MM.1S (cell line): Measurements from ENCODE around the gene RGS18.

Experiments used
- DNase-seq: peaks from one replicate; pipeline ENCODE4 v3.0.0-alpha.2; 2015
- H2AFZ ChIP-seq: fragments of 300-600 bp; sonication (generic); 2 replicates; pipeline ENCODE4 v1.6.0; 2016; ENCODE audit warnings: antibody characterized with exemption, low read length
- H3F3A ChIP-seq: fragments of 300-600 bp; sonication (generic); 2 replicates; pipeline ENCODE4 v1.6.1; 2016; ENCODE audit warnings: mild to moderate bottlenecking, antibody characterized with exemption, low read length, moderate library complexity, mixed read lengths; ENCODE audit not compliant: insufficient read depth
- H3K27ac ChIP-seq: fragments of 300-600 bp; sonication (generic); 2 replicates; pipeline ENCODE4 v1.5.1; 2016; ENCODE audit warnings: mild to moderate bottlenecking, low read length
- H3K27me3 ChIP-seq: fragments of 300-600 bp; sonication (generic); replicated peaks from 2 replicates; pipeline ENCODE4 v1.6.0; 2016; ENCODE audit warnings: low read length; ENCODE audit not compliant: insufficient read depth
- H3K36me3 ChIP-seq: fragments of 300-600 bp; sonication (generic); replicated peaks from 2 replicates; pipeline ENCODE4 v1.6.1; 2016; ENCODE audit warnings: mild to moderate bottlenecking, low read length, mixed read lengths; ENCODE audit not compliant: insufficient read depth
- H3K4me1 ChIP-seq: fragments of 300-600 bp; sonication (generic); 2 replicates; pipeline ENCODE4 v1.6.1; 2016; ENCODE audit warnings: low read length, mixed read lengths
- H3K4me2 ChIP-seq: fragments of 300-600 bp; sonication (generic); 2 replicates; pipeline ENCODE4 v1.6.0; 2016; ENCODE audit warnings: low read depth, low read length
- H3K4me3 ChIP-seq: fragments of 300-600 bp; sonication (generic); 2 replicates; pipeline ENCODE4 v1.5.1; 2016; ENCODE audit warnings: low read length, mixed read lengths
- H3K79me2 ChIP-seq: fragments of 300-600 bp; sonication (generic); 2 replicates; pipeline ENCODE4 v1.6.1; 2016; ENCODE audit warnings: mixed run types, low read length, mixed read lengths
- H3K9ac ChIP-seq: fragments of 300-600 bp; sonication (generic); 2 replicates; pipeline ENCODE4 v1.6.1; 2016; ENCODE audit warnings: low read length, mixed read lengths
- H3K9me2 ChIP-seq: fragments of 300-600 bp; sonication (generic); replicated peaks from 2 replicates; pipeline ENCODE4 v1.6.1; 2016; ENCODE audit warnings: mild to moderate bottlenecking, low read length, mixed read lengths; ENCODE audit not compliant: insufficient read depth
- H3K9me3 ChIP-seq: fragments of 300-600 bp; sonication (generic); replicated peaks from 2 replicates; pipeline ENCODE4 v1.6.1; 2016; ENCODE audit warnings: mild to moderate bottlenecking, low read length, mixed read lengths; ENCODE audit not compliant: insufficient read depth
- H4K20me1 ChIP-seq: fragments of 300-600 bp; sonication (generic); 2 replicates; pipeline ENCODE4 v1.6.1; 2016; ENCODE audit warnings: mild to moderate bottlenecking, low read length, moderate library complexity, mixed read lengths; ENCODE audit not compliant: insufficient read depth
- EZH2 ChIP-seq: fragments of 300-600 bp; sonication (generic); optimal IDR thresholded peaks from 2 replicates; pipeline ENCODE3; 2017; ENCODE audit warnings: low read depth, mild to moderate bottlenecking, antibody characterized with exemption, low read length, mixed read lengths
- EZH2phosphoT487 ChIP-seq: fragments of 300-600 bp; sonication (generic); IDR thresholded peaks from 2 replicates; pipeline ENCODE4 v1.6.1; 2018; ENCODE audit warnings: antibody characterized with exemption, low read length
- TF ChIP-seq, protein P1 (sequence below): fragments of 300-600 bp; sonication (generic); IDR thresholded peaks from 2 replicates; pipeline ENCODE4 v1.5.1; 2016; ENCODE audit warnings: antibody characterized with exemption, low read length, mixed read lengths

Gene RGS18

DNA sequence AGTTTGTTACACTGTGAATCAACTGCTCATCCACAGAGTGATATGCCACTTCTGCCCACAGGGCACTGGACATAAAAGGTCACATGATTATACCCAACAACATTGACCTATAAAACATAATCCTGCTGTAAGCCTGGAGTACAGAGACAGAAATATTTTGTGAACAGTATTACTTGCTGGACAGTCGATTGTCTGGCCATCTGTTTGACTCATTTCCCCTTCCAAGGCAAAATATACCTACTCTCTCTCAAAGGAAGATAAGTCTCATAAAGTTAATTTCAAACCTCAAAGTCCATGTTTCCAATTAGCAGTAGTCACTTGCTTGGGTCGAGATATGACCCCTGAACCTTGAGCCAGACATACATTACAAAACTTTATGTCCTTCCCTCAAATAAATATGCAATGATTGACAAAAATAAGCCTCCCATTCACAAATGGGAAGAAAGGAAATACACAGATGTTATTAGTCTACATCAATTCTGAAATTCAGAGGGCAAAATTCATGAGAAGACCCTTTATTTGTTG lies 39.3 kb upstream of the RGS18 start:
- Histone ChIP-seq H3K9ac (no peak overlapping the region), H3F3A (no peaks in the 10 kb centered on the region), H2AFZ (no peak overlapping the region)

DNA sequence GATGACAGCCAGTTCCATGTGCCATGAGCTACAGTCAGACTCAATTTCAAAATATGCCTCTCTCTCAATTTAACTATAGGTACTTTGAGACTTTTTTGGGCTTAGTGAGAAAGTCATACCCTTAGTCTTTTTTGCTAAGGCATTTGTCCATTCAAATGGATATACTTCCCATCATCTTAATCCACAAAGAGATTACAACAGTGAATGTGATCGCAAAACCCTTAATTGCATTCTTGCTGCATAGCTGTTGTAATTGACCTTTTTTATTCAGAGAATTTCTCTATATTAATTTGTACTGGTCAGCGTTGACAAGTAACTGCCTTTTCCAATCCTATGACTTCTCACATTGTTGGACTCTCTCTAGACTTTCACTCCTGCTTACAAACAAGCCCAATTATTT lies 38.6 kb upstream of the RGS18 start:
- Histone ChIP-seq H3K9ac (no peak overlapping the region), H3K79me2 (no peaks in the 10 kb centered on the region), H3K27ac (no peak overlapping the region), H2AFZ (no peak overlapping the region), H3K36me3 (no peaks in the 10 kb centered on the region), H3F3A (no peaks in the 10 kb centered on the region), H3K9me2 (no peaks in the 10 kb centered on the region), H4K20me1 (no peaks in the 10 kb centered on the region), H3K9me3 (no peaks in the 10 kb centered on the region), H3K27me3 (no peaks in the 10 kb centered on the region), H3K4me1 (no peaks in the 10 kb centered on the region), H3K4me3 (no peak overlapping the region), H3K4me2 (no peak overlapping the region)
- no peak for DNase-seq
- no peak for TF ChIP-seq EZH2
- TF ChIP-seq, protein P1, sequence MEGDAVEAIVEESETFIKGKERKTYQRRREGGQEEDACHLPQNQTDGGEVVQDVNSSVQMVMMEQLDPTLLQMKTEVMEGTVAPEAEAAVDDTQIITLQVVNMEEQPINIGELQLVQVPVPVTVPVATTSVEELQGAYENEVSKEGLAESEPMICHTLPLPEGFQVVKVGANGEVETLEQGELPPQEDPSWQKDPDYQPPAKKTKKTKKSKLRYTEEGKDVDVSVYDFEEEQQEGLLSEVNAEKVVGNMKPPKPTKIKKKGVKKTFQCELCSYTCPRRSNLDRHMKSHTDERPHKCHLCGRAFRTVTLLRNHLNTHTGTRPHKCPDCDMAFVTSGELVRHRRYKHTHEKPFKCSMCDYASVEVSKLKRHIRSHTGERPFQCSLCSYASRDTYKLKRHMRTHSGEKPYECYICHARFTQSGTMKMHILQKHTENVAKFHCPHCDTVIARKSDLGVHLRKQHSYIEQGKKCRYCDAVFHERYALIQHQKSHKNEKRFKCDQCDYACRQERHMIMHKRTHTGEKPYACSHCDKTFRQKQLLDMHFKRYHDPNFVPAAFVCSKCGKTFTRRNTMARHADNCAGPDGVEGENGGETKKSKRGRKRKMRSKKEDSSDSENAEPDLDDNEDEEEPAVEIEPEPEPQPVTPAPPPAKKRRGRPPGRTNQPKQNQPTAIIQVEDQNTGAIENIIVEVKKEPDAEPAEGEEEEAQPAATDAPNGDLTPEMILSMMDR = no peak
- no peak for TF ChIP-seq EZH2phosphoT487

More for the DNA sequence above, 39.3 kb upstream of the RGS18 start:
- Histone ChIP-seq H3K79me2 (no peaks in the 10 kb centered on the region), H3K9me2 (no peaks in the 10 kb centered on the region), H3K27ac (no peak overlapping the region), H3K27me3 (no peaks in the 10 kb centered on the region), H3K36me3 (no peaks in the 10 kb centered on the region), H3K4me2 (no peak overlapping the region), H3K4me1 (no peaks in the 10 kb centered on the region), H4K20me1 (no peaks in the 10 kb centered on the region), H3K4me3 (no peak overlapping the region), H3K9me3 (no peaks in the 10 kb centered on the region)
- DNase-seq = no peak
- TF ChIP-seq, protein P1 = no peak
- TF ChIP-seq EZH2phosphoT487 (no peak), EZH2 (no peak)

DNA sequence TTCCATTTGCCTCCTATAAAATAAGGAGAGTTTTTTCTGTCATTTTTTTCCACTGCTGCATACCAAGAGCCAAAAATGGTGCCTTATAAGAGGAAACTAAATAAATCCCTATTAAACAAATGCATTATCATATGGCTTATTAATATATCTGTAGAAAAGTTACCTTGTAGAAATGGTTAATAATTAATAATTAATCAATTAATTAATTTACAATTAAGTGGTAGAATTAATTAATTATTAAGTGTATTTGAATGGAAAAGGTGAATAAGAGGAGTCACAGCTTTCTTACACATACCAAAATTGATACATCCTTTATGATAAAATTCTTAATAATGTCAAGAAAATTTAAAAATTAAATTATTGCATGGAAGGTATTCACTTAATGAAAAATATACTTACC lies 35.6 kb upstream of the RGS18 start:
- H3K36me3 ChIP-seq = no peaks in the 10 kb centered on the region
- H3K9ac ChIP-seq = no peak overlapping the region
- no peak overlapping the region for H2AFZ ChIP-seq
- no peak overlapping the region for H3K27ac ChIP-seq
- no peaks in the 10 kb centered on the region for H4K20me1 ChIP-seq
- no peak for DNase-seq
- TF ChIP-seq EZH2phosphoT487 = no peak
- TF ChIP-seq EZH2 = no peak
- TF ChIP-seq, protein P1 = no peak
- no peaks in the 10 kb centered on the region for H3K9me3 ChIP-seq
- H3K4me2 ChIP-seq = no peak overlapping the region
- H3F3A ChIP-seq = no peaks in the 10 kb centered on the region
- no peak overlapping the region for H3K4me3 ChIP-seq
- H3K4me1 ChIP-seq = peaks cover 6% of the 10 kb centered on the region; the same call in 1 of the 2 replicates
- H3K27me3 ChIP-seq = no peaks in the 10 kb centered on the region
- H3K9me2 ChIP-seq = no peaks in the 10 kb centered on the region
- H3K79me2 ChIP-seq = no peaks in the 10 kb centered on the region
